ENCODE results near the gene DUSP15.

- no peak for TF ChIP-seq CTCF (optimal IDR thresholded peaks at IDR 0.05 in 1 of 3, IDR thresholded peaks at IDR 0.05 in 1 of 3, conservative IDR thresholded peaks at IDR 0.05 in 1 of 3; ENCODE audit: extremely low read depth in 1 of 3, insufficient read depth in 2 of 3, low read length in 3 of 3)
- no peak for TF ChIP-seq EZH2 (IDR thresholded peaks at IDR 0.05; ENCODE audit: low read length)
Observed at GRCh38 chr20:31843881-31844280, 26.4 kb downstream of the DUSP15 start.

Measured in keratinocyte (primary cell).